IMR-90 (cell line): ENCODE measurements around the gene GPBAR1. TPM values are rescaled to one million over a fixed set of nuclear protein-coding genes. Genes with fewer than 3 reads are reported as not detected.

Source experiments
- ATAC-seq: fragments of 200-7000 bp; cut with Tn5 transposase; 2 replicates; pipeline ENCODE4 v1.9.1; 2020; ENCODE audit warnings: low read depth, mild to moderate bottlenecking, moderate library complexity
- BruUV-seq: library from RNA; stranded (reverse); fragments of 400-500 nt; replicated peaks from 2 replicates; lab custom pipeline; 2021; lab: Mats Ljungman, UMichigan
- CTCF ChIA-PET: fragments of 300-600 bp; formaldehyde crosslinking; extraction: SDS; loops from one replicate; lab custom pipeline; 2021; ENCODE audit warnings: antibody characterized with exemption; lab: Yijun Ruan, JAX
- POLR2A ChIA-PET: fragments of 300-600 bp; sonication (Branson Sonifier 250); formaldehyde crosslinking; loops from one replicate; lab custom pipeline; 2022; ENCODE audit warnings: antibody characterized with exemption; ENCODE audit not compliant: unreplicated experiment; lab: Charles Lee
- DNase-seq: peaks from one replicate; pipeline ENCODE4 v3.0.0; 2013
- H2AFZ ChIP-seq: replicated peaks from 2 replicates; pipeline ENCODE3; 2013; ENCODE audit warnings: low read length, mild to moderate bottlenecking; ENCODE audit not compliant: poor library complexity
- H2AK5ac ChIP-seq: 2 replicates; pipeline ENCODE4 v1.6.1; 2013; ENCODE audit warnings: low read depth, low read length, inconsistent platforms
- H2AK9ac ChIP-seq: replicated peaks from 2 replicates; pipeline ENCODE3; 2013; ENCODE audit warnings: mild to moderate bottlenecking, low read depth, low read length, moderate library complexity; ENCODE audit not compliant: poor library complexity
- H2BK120ac ChIP-seq: 2 replicates; pipeline ENCODE4 v1.6.1; 2013; ENCODE audit warnings: low read depth, low read length, inconsistent platforms
- H2BK15ac ChIP-seq: 3 replicates; pipeline ENCODE4 v1.6.1; 2013; ENCODE audit warnings: low read depth, low read length, inconsistent platforms
- H2BK20ac ChIP-seq: 2 replicates; pipeline ENCODE4 v1.6.1; 2013; ENCODE audit warnings: low read depth, mild to moderate bottlenecking, inconsistent platforms, low read length, moderate library complexity
- H2BK5ac ChIP-seq: 2 replicates; pipeline ENCODE4 v1.6.1; 2013; ENCODE audit warnings: mild to moderate bottlenecking, low read depth, low read length, inconsistent platforms; ENCODE audit not compliant: poor library complexity, severe bottlenecking
- H3K14ac ChIP-seq: replicated peaks from 2 replicates; pipeline ENCODE4 v1.6.1; 2013; ENCODE audit warnings: low read depth, low read length, inconsistent platforms
- H3K18ac ChIP-seq: 2 replicates; pipeline ENCODE4 v1.6.1; 2013; ENCODE audit warnings: low read depth, low read length, control low read depth
- H3K23ac ChIP-seq: 2 replicates; pipeline ENCODE4 v1.6.1; 2013; ENCODE audit warnings: low read depth, low read length, inconsistent platforms
- H3K27ac ChIP-seq: 2 replicates; pipeline ENCODE4 v1.5.1; 2013; ENCODE audit warnings: mild to moderate bottlenecking, control low read depth, low read length; ENCODE audit not compliant: insufficient read depth
- H3K27me3 ChIP-seq: 2 replicates; pipeline ENCODE4 v1.6.1; 2013; ENCODE audit warnings: low read length; ENCODE audit not compliant: control insufficient read depth, insufficient read depth
- H3K36me3 ChIP-seq: 2 replicates; pipeline ENCODE4 v1.6.1; 2013; ENCODE audit warnings: low read length, mixed read lengths; ENCODE audit not compliant: control insufficient read depth, insufficient read depth
- H3K4ac ChIP-seq: 2 replicates; pipeline ENCODE4 v1.6.1; 2013; ENCODE audit warnings: low read depth, low read length, inconsistent platforms
- H3K4me1 ChIP-seq: 2 replicates; pipeline ENCODE4 v1.6.1; 2013; ENCODE audit warnings: low read length, mixed read lengths; ENCODE audit not compliant: control insufficient read depth, insufficient read depth
- H3K4me2 ChIP-seq: 2 replicates; pipeline ENCODE4 v1.6.1; 2013; ENCODE audit warnings: low read depth, mild to moderate bottlenecking, control low read depth, low read length, moderate library complexity
- H3K4me3 ChIP-seq: 2 replicates; pipeline ENCODE4 v1.5.1; 2013; ENCODE audit warnings: low read depth, mild to moderate bottlenecking, control low read depth, low read length, moderate library complexity; ENCODE audit not compliant: insufficient read depth
- H3K56ac ChIP-seq: 2 replicates; pipeline ENCODE4 v1.6.1; 2013; ENCODE audit warnings: low read length, inconsistent platforms; ENCODE audit not compliant: insufficient read depth; ENCODE audit errors: extremely low read depth
- H3K79me1 ChIP-seq, 2 experiments: 2 replicates each; pipeline ENCODE4 v1.6.1; 2013; ENCODE audit warnings: low read length in 2 of 2, inconsistent platforms in 1 of 2, low read depth in 1 of 2
- H3K9ac ChIP-seq: 2 replicates; pipeline ENCODE4 v1.6.1; 2013; ENCODE audit warnings: low read depth, low read length, control low read depth
- H3K9me1 ChIP-seq: 2 replicates; pipeline ENCODE4 v1.6.1; 2013; ENCODE audit warnings: low read length, inconsistent platforms; ENCODE audit not compliant: insufficient read depth
- H3K9me3 ChIP-seq: 2 replicates; pipeline ENCODE4 v1.6.1; 2013; ENCODE audit warnings: low read length; ENCODE audit not compliant: control insufficient read depth, insufficient read depth
- H4K20me1 ChIP-seq: 2 replicates; pipeline ENCODE4 v1.6.1; 2013; ENCODE audit warnings: low read length, inconsistent platforms; ENCODE audit not compliant: insufficient read depth
- H4K5ac ChIP-seq: 2 replicates; pipeline ENCODE4 v1.6.1; 2013; ENCODE audit warnings: mild to moderate bottlenecking, low read depth, low read length, control low read depth
- H4K8ac ChIP-seq, 2 experiments: 2 replicates each; pipeline ENCODE4 v1.6.1; 2013; ENCODE audit warnings: low read depth in 2 of 2, low read length in 2 of 2, control low read depth in 1 of 2, inconsistent platforms in 1 of 2
- H4K91ac ChIP-seq: 2 replicates; pipeline ENCODE4 v1.6.1; 2013; ENCODE audit warnings: low read depth, low read length, inconsistent platforms; ENCODE audit not compliant: insufficient read depth
- BHLHE40 ChIP-seq: fragments of 150-350 bp; IDR thresholded peaks from 2 replicates; pipeline ENCODE4 v1.6.1; 2016; ENCODE audit warnings: mild to moderate bottlenecking, low read depth, low read length
- CEBPB ChIP-seq: IDR thresholded peaks from 2 replicates; pipeline ENCODE4 v1.6.1; 2012; ENCODE audit warnings: low read depth, low read length, improper control_type of control experiment
- CHD1 ChIP-seq: IDR thresholded peaks from 2 replicates; pipeline ENCODE4 v1.6.1; 2012; ENCODE audit warnings: low read depth, low read length, improper control_type of control experiment
- FOS ChIP-seq: fragments of 150-350 bp; IDR thresholded peaks from 2 replicates; pipeline ENCODE4 v1.6.1; 2016; ENCODE audit warnings: low read depth, low read length
- MAFK ChIP-seq: IDR thresholded peaks from 2 replicates; pipeline ENCODE4 v1.6.1; 2012; ENCODE audit warnings: low read depth, low read length, improper control_type of control experiment
- MAZ ChIP-seq: IDR thresholded peaks from 2 replicates; pipeline ENCODE4 v1.6.1; 2012; ENCODE audit warnings: low read depth, mild to moderate bottlenecking, low read length, improper control_type of control experiment, moderate library complexity, borderline replicate concordance
- MXI1 ChIP-seq: IDR thresholded peaks from 2 replicates; pipeline ENCODE4 v1.6.1; 2012; ENCODE audit warnings: low read depth, mild to moderate bottlenecking, low read length, moderate library complexity, borderline replicate concordance
- POLR2A ChIP-seq: IDR thresholded peaks from 2 replicates; pipeline ENCODE4 v1.6.1; 2012; ENCODE audit warnings: mild to moderate bottlenecking, low read depth, low read length
- RAD21 ChIP-seq: IDR thresholded peaks from 2 replicates; pipeline ENCODE4 v1.6.1; 2012; ENCODE audit warnings: low read length, improper control_type of control experiment
- RFX5 ChIP-seq: IDR thresholded peaks from 2 replicates; pipeline ENCODE4 v1.8.0; 2012; ENCODE audit warnings: low read depth, mild to moderate bottlenecking, low read length, moderate library complexity
- SMC3 ChIP-seq: fragments of 150-350 bp; IDR thresholded peaks from 2 replicates; pipeline ENCODE4 v1.6.1; 2016; ENCODE audit warnings: low read depth, mild to moderate bottlenecking, antibody characterized with exemption, low read length, moderate library complexity
- WGBS, 2 experiments: methylation state at CpG; one replicate each; pipeline versions ENCODE4 v1.1.5 to v1.1.7; 2013; ENCODE audit warnings: missing lambda C conversion rate in 2 of 2; ENCODE audit not compliant: insufficient read length in 1 of 2; ENCODE audit errors: extremely low coverage in 2 of 2; 5-methylcytosine and 5-hydroxymethylcytosine counted together
- dilution Hi-C: fragments of 300-500 bp; cut with HindIII; formaldehyde crosslinking; loops from one replicate; pipeline ENCODE4 v1.14.3; 2018; ENCODE audit warnings: low sequenced_read_pairs; ENCODE audit not compliant: unreplicated experiment
- in situ Hi-C: fragments of 300-500 bp; cut with MboI; formaldehyde crosslinking; loops from 3 replicates; pipeline ENCODE4 v1.14.3; 2019; ENCODE audit warnings: low sequenced_read_pairs, inconsistent platforms, mixed read lengths
- intact Hi-C: fragments of 100-400 bp; cut with micrococcal nuclease; formaldehyde crosslinking; loops from 2 replicates; pipeline ENCODE4 v1.10.0; 2022
- polyA plus RNA-seq, 3 experiments: library from polyadenylated mRNA; depleted of rRNA; stranded (reverse); fragments of >200 nt; gene quantifications; 2 replicates each; pipeline ENCODE4 v1.2.3, GENCODE V29; 2012; ENCODE audit warnings: low replicate concordance in 1 of 3
- total RNA-seq: library from RNA; depleted of rRNA; stranded (reverse); fragments of >200 nt; gene quantifications from 2 replicates; pipeline ENCODE4 v1.2.3, GENCODE V29; 2012
- TF ChIP-seq, protein P1 (sequence below): fragments of 150-350 bp; IDR thresholded peaks from 2 replicates; pipeline ENCODE4 v1.6.1; 2017; ENCODE audit warnings: mild to moderate bottlenecking, antibody characterized with exemption, low read length, low read depth
- TF ChIP-seq, protein P2 (sequence below): conservative IDR thresholded peaks from 2 replicates; pipeline ENCODE4 v1.5.1; 2012; ENCODE audit warnings: mild to moderate bottlenecking, low read depth, low read length, improper control_type of control experiment
- TF ChIP-seq, protein P3 (sequence below): fragments of 150-350 bp; IDR thresholded peaks from 2 replicates; pipeline ENCODE4 v1.6.1; 2016; ENCODE audit warnings: low read depth, mild to moderate bottlenecking, low read length, moderate library complexity, borderline replicate concordance

The GPBAR1 gene
- total and polyA plus RNA-seq, 2 of the 4 experiments (the other 2 are of a cell fraction): under 0.01 to 0.21 TPM

DNA sequence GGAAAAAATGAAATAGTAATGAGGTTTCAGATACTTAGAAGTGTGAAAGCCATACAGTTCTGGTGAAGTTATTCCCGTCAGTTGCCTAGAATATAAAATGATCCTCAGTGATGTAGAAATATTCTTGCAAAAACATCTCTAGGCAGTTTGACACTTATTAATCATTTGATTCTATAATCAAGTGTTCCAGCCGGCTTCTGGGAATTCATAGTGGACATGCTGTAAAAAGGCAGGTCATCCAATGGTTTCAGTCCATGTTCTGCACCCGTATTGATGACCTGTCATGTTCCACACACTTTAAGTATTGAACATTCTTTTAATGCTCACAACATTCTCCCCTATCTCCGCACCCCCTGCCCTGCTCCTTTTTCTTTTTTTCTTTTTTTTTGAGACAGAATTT is 24.0 kb upstream of the GPBAR1 start:
- dilution Hi-C loops (no loop called here), intact Hi-C loops (no loop called here), in situ Hi-C loops (no loop called here)
- peaks cover 35 to 50% of the 10 kb centered on the region in 2 experiments for H3K79me1 ChIP-seq
- ChIA-PET CTCF (no interaction called here), POLR2A (no interaction called here)
- H4K8ac ChIP-seq: no peak overlapping the region
- H4K91ac ChIP-seq: no peak overlapping the region
- TF ChIP-seq MAFK (no peak), RFX5 (no peak), SMC3 (no peak), MXI1 (no peak), FOS (no peak), CHD1 (no peak), POLR2A (no peak), RAD21 (no peak), BHLHE40 (no peak), CEBPB (no peak), MAZ (no peak)
- TF ChIP-seq, protein P1, sequence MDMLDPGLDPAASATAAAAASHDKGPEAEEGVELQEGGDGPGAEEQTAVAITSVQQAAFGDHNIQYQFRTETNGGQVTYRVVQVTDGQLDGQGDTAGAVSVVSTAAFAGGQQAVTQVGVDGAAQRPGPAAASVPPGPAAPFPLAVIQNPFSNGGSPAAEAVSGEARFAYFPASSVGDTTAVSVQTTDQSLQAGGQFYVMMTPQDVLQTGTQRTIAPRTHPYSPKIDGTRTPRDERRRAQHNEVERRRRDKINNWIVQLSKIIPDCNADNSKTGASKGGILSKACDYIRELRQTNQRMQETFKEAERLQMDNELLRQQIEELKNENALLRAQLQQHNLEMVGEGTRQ: no peak
- TF ChIP-seq, protein P2, sequence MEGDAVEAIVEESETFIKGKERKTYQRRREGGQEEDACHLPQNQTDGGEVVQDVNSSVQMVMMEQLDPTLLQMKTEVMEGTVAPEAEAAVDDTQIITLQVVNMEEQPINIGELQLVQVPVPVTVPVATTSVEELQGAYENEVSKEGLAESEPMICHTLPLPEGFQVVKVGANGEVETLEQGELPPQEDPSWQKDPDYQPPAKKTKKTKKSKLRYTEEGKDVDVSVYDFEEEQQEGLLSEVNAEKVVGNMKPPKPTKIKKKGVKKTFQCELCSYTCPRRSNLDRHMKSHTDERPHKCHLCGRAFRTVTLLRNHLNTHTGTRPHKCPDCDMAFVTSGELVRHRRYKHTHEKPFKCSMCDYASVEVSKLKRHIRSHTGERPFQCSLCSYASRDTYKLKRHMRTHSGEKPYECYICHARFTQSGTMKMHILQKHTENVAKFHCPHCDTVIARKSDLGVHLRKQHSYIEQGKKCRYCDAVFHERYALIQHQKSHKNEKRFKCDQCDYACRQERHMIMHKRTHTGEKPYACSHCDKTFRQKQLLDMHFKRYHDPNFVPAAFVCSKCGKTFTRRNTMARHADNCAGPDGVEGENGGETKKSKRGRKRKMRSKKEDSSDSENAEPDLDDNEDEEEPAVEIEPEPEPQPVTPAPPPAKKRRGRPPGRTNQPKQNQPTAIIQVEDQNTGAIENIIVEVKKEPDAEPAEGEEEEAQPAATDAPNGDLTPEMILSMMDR: no peak
- TF ChIP-seq, protein P3, sequence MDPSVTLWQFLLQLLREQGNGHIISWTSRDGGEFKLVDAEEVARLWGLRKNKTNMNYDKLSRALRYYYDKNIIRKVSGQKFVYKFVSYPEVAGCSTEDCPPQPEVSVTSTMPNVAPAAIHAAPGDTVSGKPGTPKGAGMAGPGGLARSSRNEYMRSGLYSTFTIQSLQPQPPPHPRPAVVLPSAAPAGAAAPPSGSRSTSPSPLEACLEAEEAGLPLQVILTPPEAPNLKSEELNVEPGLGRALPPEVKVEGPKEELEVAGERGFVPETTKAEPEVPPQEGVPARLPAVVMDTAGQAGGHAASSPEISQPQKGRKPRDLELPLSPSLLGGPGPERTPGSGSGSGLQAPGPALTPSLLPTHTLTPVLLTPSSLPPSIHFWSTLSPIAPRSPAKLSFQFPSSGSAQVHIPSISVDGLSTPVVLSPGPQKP: no peak
- H3K18ac ChIP-seq: no peak overlapping the region
- BruUV-seq: no TSS peak
- H3K27me3 ChIP-seq: no peaks in the 10 kb centered on the region
- no peak overlapping the region for H3K56ac ChIP-seq
- H3K4me2 ChIP-seq: no peak overlapping the region
- no peaks in the 10 kb centered on the region for H3K4me1 ChIP-seq
- H3K4ac ChIP-seq: no peak overlapping the region
- no peaks in the 10 kb centered on the region; the same call in 1 of the 2 replicates for H3K9me1 ChIP-seq
- no peak overlapping the region for H3K27ac ChIP-seq
- no peak overlapping the region for H2BK5ac ChIP-seq
- 75% methylated on average over 1 of the region's 4 CpGs; no CpG with 5 or more reads in 1 of the 2 experiments for WGBS, 2 experiments
- H2AFZ ChIP-seq: no peak overlapping the region
- peaks cover 67% of the 10 kb centered on the region for H3K36me3 ChIP-seq
- H3K9me3 ChIP-seq: no peaks in the 10 kb centered on the region
- no peak overlapping the region for H3K23ac ChIP-seq
- DNase-seq: no peak
- no peak overlapping the region for H2AK9ac ChIP-seq
- no peak overlapping the region for H3K14ac ChIP-seq
- no peak overlapping the region for H2BK20ac ChIP-seq
- no peak for ATAC-seq
- no peak overlapping the region for H2AK5ac ChIP-seq
- H2BK120ac ChIP-seq: no peak overlapping the region
- H4K20me1 ChIP-seq: peaks cover 6% of the 10 kb centered on the region; the same call in 1 of the 2 replicates
- H2BK15ac ChIP-seq: no peak overlapping the region
- no peak overlapping the region for H3K9ac ChIP-seq
- no peak overlapping the region for H4K5ac ChIP-seq
- no peak overlapping the region for H3K4me3 ChIP-seq
